Neural progenitor cell (in vitro differentiated cells): ENCODE results near the gene ATP23. TPM values are rescaled to one million over a fixed set of nuclear protein-coding genes. Genes with fewer than 3 reads are reported as not detected.

ENCODE experiments used
- DNase-seq: peaks from one replicate; pipeline ENCODE4 v3.0.0-alpha.2; 2016; ENCODE audit warnings: low spot score
- H2AFZ ChIP-seq: fragments of 200-600 bp; sonication (generic); replicated peaks from 2 replicates; pipeline ENCODE4 v1.6.1; 2016; ENCODE audit warnings: antibody characterized with exemption
- H3F3A ChIP-seq: fragments of 200-600 bp; sonication (generic); 2 replicates; pipeline ENCODE4 v1.6.1; 2016; ENCODE audit warnings: antibody characterized with exemption, low read depth
- H3K27ac ChIP-seq: fragments of 200-600 bp; sonication (generic); 2 replicates; pipeline ENCODE4 v1.5.1; 2016; ENCODE audit warnings: mild to moderate bottlenecking
- H3K27me3 ChIP-seq: fragments of 200-600 bp; sonication (generic); 2 replicates; pipeline ENCODE4 v1.6.1; 2016; ENCODE audit warnings: mild to moderate bottlenecking, moderate library complexity
- H3K36me3 ChIP-seq: fragments of 200-600 bp; sonication (generic); 2 replicates; pipeline ENCODE4 v1.5.1; 2016
- H3K4me1 ChIP-seq: fragments of 200-600 bp; sonication (generic); 2 replicates; pipeline ENCODE4 v1.6.1; 2016; ENCODE audit warnings: mixed run types
- H3K4me2 ChIP-seq: fragments of 200-600 bp; sonication (generic); 2 replicates; pipeline ENCODE4 v1.6.1; 2016
- H3K4me3 ChIP-seq: fragments of 200-600 bp; sonication (generic); 2 replicates; pipeline ENCODE4 v1.5.1; 2016
- H3K79me2 ChIP-seq: fragments of 200-600 bp; sonication (generic); 2 replicates; pipeline ENCODE4 v1.6.1; 2016; ENCODE audit warnings: low read depth
- H3K9ac ChIP-seq: fragments of 200-600 bp; sonication (generic); 2 replicates; pipeline ENCODE4 v1.6.1; 2016
- H3K9me3 ChIP-seq: fragments of 200-600 bp; sonication (generic); 2 replicates; pipeline ENCODE4 v1.5.1; 2016; ENCODE audit warnings: low read depth
- H4K20me1 ChIP-seq: fragments of 200-600 bp; sonication (generic); 2 replicates; pipeline ENCODE4 v1.6.1; 2016; ENCODE audit warnings: low read depth
- H3K27ac Mint-ChIP-seq: 3 replicates; pipeline ENCODE4 v1.8.0; 2021; ENCODE audit warnings: mixed read lengths
- H3K27me3 Mint-ChIP-seq: 2 replicates; pipeline ENCODE4 v1.8.0; 2022; ENCODE audit warnings: low read depth, mild to moderate bottlenecking, inconsistent platforms, moderate library complexity, mixed read lengths; ENCODE audit not compliant: insufficient read depth
- H3K36me3 Mint-ChIP-seq: 3 replicates; pipeline ENCODE4 v1.8.0; 2021; ENCODE audit warnings: mixed read lengths
- H3K4me1 Mint-ChIP-seq: 3 replicates; pipeline ENCODE4 v1.8.0; 2021; ENCODE audit warnings: mixed read lengths
- H3K4me3 Mint-ChIP-seq: 3 replicates; pipeline ENCODE4 v1.8.0; 2021; ENCODE audit warnings: mild to moderate bottlenecking, moderate library complexity, mixed read lengths
- H3K9me3 Mint-ChIP-seq: 3 replicates; pipeline ENCODE4 v1.8.0; 2020; ENCODE audit warnings: mixed read lengths
- CTCF ChIP-seq: fragments of 200-600 bp; sonication (generic); IDR thresholded peaks from 2 replicates; pipeline ENCODE4 v1.5.1; 2017; ENCODE audit warnings: antibody characterized with exemption, mild to moderate bottlenecking
- EZH2 ChIP-seq: fragments of 200-600 bp; sonication (generic); IDR thresholded peaks from 2 replicates; pipeline ENCODE4 v1.6.1; 2017; ENCODE audit warnings: antibody characterized with exemption, mild to moderate bottlenecking, moderate library complexity
- EZH2phosphoT487 ChIP-seq: fragments of 200-600 bp; sonication (generic); IDR thresholded peaks from 2 replicates; pipeline ENCODE4 v1.6.1; 2017; ENCODE audit warnings: antibody characterized with exemption
- total RNA-seq: library from RNA; depleted of rRNA; stranded (reverse); fragments of >200 nt; gene quantifications from 2 replicates; pipeline ENCODE4 v1.2.3, GENCODE V29; 2015; ENCODE audit warnings: low replicate concordance

Gene ATP23
- total RNA-seq, 1 donor from 2014 or later = 11.4 TPM

- Histone ChIP-seq H3K9me3 (no peaks in the 10 kb centered on the region), H3K36me3 (no peaks in the 10 kb centered on the region), H2AFZ (no peak overlapping the region), H3K27me3 (no peaks in the 10 kb centered on the region), H3K4me1 (peaks cover 8% of the 10 kb centered on the region), H3K9ac (no peak overlapping the region), H3K27ac (no peak overlapping the region), H4K20me1 (no peaks in the 10 kb centered on the region), H3K4me3 (no peak overlapping the region), H3K4me2 (no peak overlapping the region), H3F3A (no peaks in the 10 kb centered on the region), H3K79me2 (no peaks in the 10 kb centered on the region)
- peaks cover 7% of the 10 kb centered on the region for H3K27me3 Mint-ChIP-seq
- no peaks in the 10 kb centered on the region for H3K9me3 Mint-ChIP-seq
- TF ChIP-seq EZH2phosphoT487 (no peak), EZH2 (no peak), CTCF (no peak)
- no peaks in the 10 kb centered on the region for H3K36me3 Mint-ChIP-seq
- H3K4me3 Mint-ChIP-seq = no peak overlapping the region
- DNase-seq = no peak
- H3K27ac Mint-ChIP-seq = no peak overlapping the region
- H3K4me1 Mint-ChIP-seq = peaks cover 7% of the 10 kb centered on the region
Observed at GRCh38 chr12:57907281-57907680, 34.1 kb upstream of the ATP23 start.

GRCh38 chr12:57908511-57908910 is 32.9 kb upstream of the ATP23 start:
- no peak for DNase-seq
- H3K36me3 Mint-ChIP-seq = no peaks in the 10 kb centered on the region
- no peaks in the 10 kb centered on the region for H3K79me2 ChIP-seq
- H3K27me3 Mint-ChIP-seq = peaks cover 7% of the 10 kb centered on the region
- H3K4me3 ChIP-seq = no peak overlapping the region
- TF ChIP-seq EZH2phosphoT487 (no peak), CTCF (no peak), EZH2 (no peak)
- H2AFZ ChIP-seq = no peak overlapping the region
- no peaks in the 10 kb centered on the region for H3K36me3 ChIP-seq
- H3K4me3 Mint-ChIP-seq = no peak overlapping the region
- H3K9me3 Mint-ChIP-seq = no peaks in the 10 kb centered on the region
- H3K4me1 ChIP-seq = peaks cover 8% of the 10 kb centered on the region
- H3K27ac ChIP-seq = no peak overlapping the region
- H3F3A ChIP-seq = no peaks in the 10 kb centered on the region
- H4K20me1 ChIP-seq = no peaks in the 10 kb centered on the region
- H3K4me2 ChIP-seq = peak overlapping the region; percentile 47
- H3K27ac Mint-ChIP-seq = peak overlapping the region; percentile 14
- peaks cover 7% of the 10 kb centered on the region for H3K4me1 Mint-ChIP-seq
- H3K9ac ChIP-seq = no peak overlapping the region
- H3K9me3 ChIP-seq = no peaks in the 10 kb centered on the region
- H3K27me3 ChIP-seq = no peaks in the 10 kb centered on the region

GRCh38 chr12:57909056-57909455 is 32.3 kb upstream of the ATP23 start:
- H3K27me3 ChIP-seq = peaks cover under 1% of the 10 kb centered on the region
- DNase-seq = no peak
- H3F3A ChIP-seq = no peaks in the 10 kb centered on the region

GRCh38 chr12:57909611-57910010 is 31.8 kb upstream of the ATP23 start:
- Histone ChIP-seq H3K27ac (no peak overlapping the region), H3K36me3 (no peaks in the 10 kb centered on the region), H3F3A (no peaks in the 10 kb centered on the region), H3K4me1 (peaks cover 8% of the 10 kb centered on the region), H3K4me2 (no peak overlapping the region), H2AFZ (no peak overlapping the region), H3K9ac (no peak overlapping the region), H3K27me3 (peaks cover 6% of the 10 kb centered on the region), H4K20me1 (no peaks in the 10 kb centered on the region), H3K4me3 (no peak overlapping the region), H3K79me2 (no peaks in the 10 kb centered on the region), H3K9me3 (no peaks in the 10 kb centered on the region)
- Mint-ChIP-seq H3K9me3 (no peaks in the 10 kb centered on the region), H3K36me3 (no peaks in the 10 kb centered on the region), H3K27ac (no peak overlapping the region), H3K4me3 (no peak overlapping the region), H3K27me3 (peaks cover 7% of the 10 kb centered on the region), H3K4me1 (peaks cover 7% of the 10 kb centered on the region)
- no peak for DNase-seq
- TF ChIP-seq EZH2 = no peak
- TF ChIP-seq CTCF = no peak
- no peak for TF ChIP-seq EZH2phosphoT487

More at GRCh38 chr12:57909056-57909455, 32.3 kb upstream of the ATP23 start:
- Mint-ChIP-seq H3K36me3 (no peaks in the 10 kb centered on the region), H3K27me3 (peaks cover 7% of the 10 kb centered on the region), H3K27ac (no peak overlapping the region), H3K4me3 (no peak overlapping the region), H3K9me3 (no peaks in the 10 kb centered on the region), H3K4me1 (peaks cover 7% of the 10 kb centered on the region)
- Histone ChIP-seq H4K20me1 (no peaks in the 10 kb centered on the region), H3K36me3 (no peaks in the 10 kb centered on the region), H3K4me2 (peak overlapping the region; percentile 47), H3K4me3 (no peak overlapping the region), H2AFZ (no peak overlapping the region), H3K9ac (no peak overlapping the region), H3K9me3 (no peaks in the 10 kb centered on the region), H3K4me1 (peaks cover 8% of the 10 kb centered on the region), H3K27ac (no peak overlapping the region), H3K79me2 (no peaks in the 10 kb centered on the region)
- no peak for TF ChIP-seq EZH2phosphoT487
- no peak for TF ChIP-seq EZH2
